Renal cortex interstitium (tissue), 15 donors: ENCODE results near the gene ADO. TPM values are rescaled to one million over a fixed set of nuclear protein-coding genes. Genes with fewer than 3 reads are reported as not detected.

Source experiments
- DNase-seq, 11 donors: peaks; one replicate each; pipeline ENCODE4 v3.0.0-alpha.2; 2013; ENCODE audit warnings: low read depth in 9 of 11, low spot score in 4 of 11; ENCODE audit errors: extremely low read depth in 1 of 11
- long read RNA-seq, 16 experiments: transcript quantifications; one replicate each; lab custom pipeline, GENCODE V29; 2026
- polyA plus RNA-seq, 3 donors: library from polyadenylated mRNA; unstranded; fragments of 120-200 nt; gene quantifications; one replicate each; pipeline ENCODE4 v1.2.1, GENCODE V29; 2013; ENCODE audit not compliant: insufficient read length in 3 of 3

The ADO gene
- polyA plus RNA-seq: 10 to 100 TPM; 29.8 to 37.1 (median 35.7) TPM
- long read RNA-seq, donor 1, transcript ADO-201 (1 exons, 3,627 nt): major isoform, 25 of 25 reads
- long read RNA-seq, donor 1, partial matches to known transcripts: 0 of 25 reads
- long read RNA-seq, donor 1, other reads (novel, unspliced or antisense): 0 of 25 reads
- long read RNA-seq, donor 2, transcript ADO-201 (1 exons, 3,627 nt): major isoform, 26 of 26 reads
- long read RNA-seq, donor 2, partial matches to known transcripts: 0 of 26 reads
- long read RNA-seq, donor 2, other reads (novel, unspliced or antisense): 0 of 26 reads
- long read RNA-seq, donor 3, transcript ADO-201 (1 exons, 3,627 nt): major isoform, 46 of 46 reads
- long read RNA-seq, donor 3, partial matches to known transcripts: 0 of 46 reads
- long read RNA-seq, donor 3, other reads (novel, unspliced or antisense): 0 of 46 reads
- long read RNA-seq, donor 4, transcript ADO-201 (1 exons, 3,627 nt): major isoform, 27 of 27 reads
- long read RNA-seq, donor 4, partial matches to known transcripts: 0 of 27 reads
- long read RNA-seq, donor 4, other reads (novel, unspliced or antisense): 0 of 27 reads
- long read RNA-seq, donor 5: 0 reads
- long read RNA-seq, donor 6, transcript ADO-201 (1 exons, 3,627 nt): major isoform, 31 of 31 reads
- long read RNA-seq, donor 6, partial matches to known transcripts: 0 of 31 reads
- long read RNA-seq, donor 6, other reads (novel, unspliced or antisense): 0 of 31 reads
- long read RNA-seq, donor 7, transcript ADO-201 (1 exons, 3,627 nt): major isoform, 35 of 35 reads
- long read RNA-seq, donor 7, partial matches to known transcripts: 0 of 35 reads
- long read RNA-seq, donor 7, other reads (novel, unspliced or antisense): 0 of 35 reads
- long read RNA-seq, donor 8, transcript ADO-201 (1 exons, 3,627 nt): major isoform, 63 of 63 reads
- long read RNA-seq, donor 8, partial matches to known transcripts: 0 of 63 reads
- long read RNA-seq, donor 8, other reads (novel, unspliced or antisense): 0 of 63 reads
- long read RNA-seq, donor 9, transcript ADO-201 (1 exons, 3,627 nt): major isoform, 25 of 25 reads
- long read RNA-seq, donor 9, partial matches to known transcripts: 0 of 25 reads
- long read RNA-seq, donor 9, other reads (novel, unspliced or antisense): 0 of 25 reads
- long read RNA-seq, donor 10, transcript ADO-201 (1 exons, 3,627 nt): major isoform, 42 of 42 reads
- long read RNA-seq, donor 10, partial matches to known transcripts: 0 of 42 reads
- long read RNA-seq, donor 10, other reads (novel, unspliced or antisense): 0 of 42 reads
- long read RNA-seq, donor 11, transcript ADO-201 (1 exons, 3,627 nt): major isoform, 34 of 34 reads
- long read RNA-seq, donor 11, partial matches to known transcripts: 0 of 34 reads
- long read RNA-seq, donor 11, other reads (novel, unspliced or antisense): 0 of 34 reads
- long read RNA-seq, donor 12, transcript ADO-201 (1 exons, 3,627 nt): major isoform, 11 of 11 reads
- long read RNA-seq, donor 12, partial matches to known transcripts: 0 of 11 reads
- long read RNA-seq, donor 12, other reads (novel, unspliced or antisense): 0 of 11 reads
- long read RNA-seq, donor 13: 0 reads
- long read RNA-seq, donor 14, transcript ADO-201 (1 exons, 3,627 nt): major isoform, 35 of 35 reads
- long read RNA-seq, donor 14, partial matches to known transcripts: 0 of 35 reads
- long read RNA-seq, donor 14, other reads (novel, unspliced or antisense): 0 of 35 reads
- long read RNA-seq, donor 15, transcript ADO-201 (1 exons, 3,627 nt): major isoform, 15 of 15 reads
- long read RNA-seq, donor 15, partial matches to known transcripts: 0 of 15 reads
- long read RNA-seq, donor 15, other reads (novel, unspliced or antisense): 0 of 15 reads
- long read RNA-seq, donor 16, transcript ADO-201 (1 exons, 3,627 nt): major isoform, 81 of 81 reads
- long read RNA-seq, donor 16, partial matches to known transcripts: 0 of 81 reads
- long read RNA-seq, donor 16, other reads (novel, unspliced or antisense): 0 of 81 reads

DNA sequence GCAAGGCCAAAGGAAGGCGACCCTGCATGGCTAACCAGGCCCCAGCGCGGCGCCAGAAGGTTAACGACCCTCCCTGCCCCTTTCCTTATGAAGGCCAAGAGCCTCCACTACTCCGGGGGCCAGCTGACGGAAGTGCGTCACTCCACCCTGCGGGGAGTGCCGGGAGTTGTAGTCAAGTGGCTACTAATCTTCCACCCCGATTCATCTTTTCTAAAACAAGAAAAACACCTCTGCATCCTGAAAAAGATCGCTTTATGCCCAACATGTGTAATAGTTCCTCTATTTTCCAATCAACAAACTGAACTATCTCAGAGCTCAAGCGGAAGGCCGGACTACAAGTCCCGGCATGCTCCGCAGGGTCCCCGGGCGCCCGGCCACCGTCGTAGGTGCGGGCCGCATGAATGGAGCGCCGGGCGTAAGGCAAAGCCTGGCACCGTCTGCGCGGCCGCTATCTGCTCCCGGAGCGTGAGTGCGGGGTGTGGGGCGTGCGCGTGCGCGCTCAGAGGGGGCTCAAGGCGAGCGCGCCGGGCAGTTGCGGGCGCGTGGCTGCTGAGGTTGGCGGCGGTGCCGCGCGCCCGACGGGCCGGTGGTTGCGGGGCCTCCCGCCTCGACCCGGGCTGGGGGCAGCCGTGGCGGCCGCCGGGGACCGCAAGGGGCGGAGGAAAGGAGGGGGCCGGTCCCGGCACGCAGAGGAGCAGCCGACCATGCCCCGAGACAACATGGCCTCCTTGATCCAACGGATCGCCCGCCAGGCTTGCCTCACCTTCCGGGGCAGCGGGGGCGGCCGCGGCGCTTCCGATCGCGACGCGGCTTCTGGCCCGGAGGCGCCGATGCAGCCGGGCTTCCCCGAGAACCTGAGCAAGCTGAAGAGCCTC lies at the start of gene ADO:
Gene ADO, plus strand, starts transcription at position 365 of the 875 bp plus-strand sequence. Its CDS starts 340 bp downstream, at position 705.
- peak; percentile 67 to 91 (median 86) for DNase-seq

DNA sequence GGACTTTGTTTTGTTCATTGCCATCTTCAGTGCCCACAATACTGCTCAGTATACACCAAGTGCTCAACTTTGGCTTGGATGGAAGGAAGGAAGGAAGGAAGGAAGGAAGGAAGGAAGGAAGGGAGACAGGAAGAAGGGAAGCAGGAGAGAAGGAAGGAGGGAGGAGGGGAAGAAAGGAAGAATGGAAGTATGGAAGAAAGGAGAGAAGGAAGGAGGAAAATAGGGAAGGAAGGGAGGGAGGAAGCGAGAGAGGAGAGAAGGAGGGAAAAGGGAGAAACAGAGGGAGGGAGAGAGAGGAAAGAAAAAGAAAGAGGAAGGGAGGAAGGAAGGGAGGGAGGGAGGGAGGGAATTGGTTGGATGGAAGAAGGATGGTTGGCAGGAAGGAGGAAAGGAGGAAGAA lies 49.6 kb upstream of the ADO start:
- no peak for DNase-seq

DNA sequence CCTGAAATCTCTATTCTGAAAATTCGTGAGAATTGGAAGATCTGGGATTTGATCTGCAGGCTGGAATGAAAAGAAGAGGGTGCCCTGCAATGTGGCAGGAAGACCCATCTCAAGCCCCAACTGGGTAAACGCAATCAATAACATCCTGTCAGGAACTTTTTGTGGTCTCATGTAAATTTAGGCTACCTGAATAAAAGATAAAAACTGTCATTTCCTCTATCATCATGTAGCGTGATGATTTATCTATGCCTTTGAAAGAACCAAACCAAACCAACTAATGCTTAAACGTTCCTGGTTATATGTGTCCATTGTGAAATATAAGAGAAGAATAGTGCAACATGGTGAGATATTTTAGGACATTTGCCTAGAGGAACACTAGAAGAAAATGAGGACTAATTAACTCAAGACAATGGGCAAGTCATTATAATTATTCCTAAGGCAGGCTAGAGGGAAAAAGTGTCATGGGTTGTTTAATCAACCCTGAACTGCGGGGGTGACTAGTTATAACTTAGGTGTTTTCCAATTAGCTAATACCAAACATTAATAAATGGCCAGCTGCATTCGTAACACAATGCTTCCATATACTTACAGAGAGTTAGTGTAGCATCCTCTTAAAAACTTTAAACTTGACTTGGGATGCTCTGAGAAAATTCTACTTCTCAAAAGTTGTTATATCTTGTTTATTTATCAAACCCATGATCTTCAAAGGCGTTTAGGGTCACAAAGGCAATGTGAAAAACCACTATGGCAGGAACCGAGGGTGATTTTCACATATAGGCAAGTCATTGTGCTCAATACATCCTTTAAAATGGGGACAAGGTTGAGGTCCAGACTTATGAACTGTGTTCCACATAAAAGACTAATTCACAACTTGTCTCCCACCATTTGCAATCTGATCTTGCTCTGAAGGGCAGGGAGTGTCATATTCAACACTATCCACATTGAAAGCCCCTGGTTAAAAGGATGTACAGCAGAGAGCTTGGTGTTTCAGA lies 48.6 kb upstream of the ADO start:
- no peak for DNase-seq

DNA sequence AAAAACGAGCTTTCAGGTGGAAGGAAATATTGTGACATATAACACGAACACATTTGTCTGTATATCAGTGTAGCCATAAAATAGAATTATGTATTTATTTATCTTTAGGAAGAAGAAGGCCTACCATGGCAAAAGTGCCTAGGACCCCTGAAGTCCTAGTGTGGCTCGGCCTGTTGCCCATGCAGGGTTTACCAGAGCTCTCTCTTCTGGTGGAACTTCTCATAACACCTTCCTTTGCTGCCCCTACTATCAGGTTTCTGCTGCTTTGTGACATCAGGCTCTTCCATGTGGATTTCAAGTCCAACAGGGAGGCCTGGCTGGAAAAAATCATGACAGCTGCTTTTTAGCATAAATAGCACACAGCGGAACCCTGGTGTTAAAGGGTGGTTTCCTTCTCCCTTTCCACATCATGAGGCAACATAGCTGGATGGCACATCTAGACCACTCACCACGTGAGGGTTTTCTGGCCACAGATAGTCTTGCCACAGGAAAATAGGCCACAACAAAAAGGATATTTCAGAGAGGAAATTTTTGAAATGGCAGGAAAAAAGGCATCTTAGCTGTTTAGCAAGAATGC lies 44.8 kb upstream of the ADO start:
- no peak for DNase-seq

DNA sequence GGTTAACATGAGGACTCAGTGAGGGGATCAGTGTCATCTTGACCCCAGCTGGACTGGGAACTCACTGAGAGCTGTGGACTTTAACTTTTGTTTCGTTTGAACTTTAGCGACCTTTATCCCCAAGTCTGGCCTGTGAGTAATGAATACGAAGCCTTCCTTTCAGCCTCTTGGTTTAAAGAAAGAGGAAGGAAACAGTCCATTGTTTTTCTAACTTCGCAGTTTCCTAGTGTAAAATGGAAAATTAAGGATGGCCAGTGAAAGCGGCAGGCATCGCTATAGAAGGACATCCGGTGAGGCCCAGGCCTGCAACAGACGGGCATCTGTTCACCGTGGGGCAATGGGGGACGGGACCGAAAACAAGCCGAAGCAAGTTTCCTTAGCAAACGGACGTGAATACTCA lies 44.1 kb upstream of the ADO start:
- no peak for DNase-seq

DNA sequence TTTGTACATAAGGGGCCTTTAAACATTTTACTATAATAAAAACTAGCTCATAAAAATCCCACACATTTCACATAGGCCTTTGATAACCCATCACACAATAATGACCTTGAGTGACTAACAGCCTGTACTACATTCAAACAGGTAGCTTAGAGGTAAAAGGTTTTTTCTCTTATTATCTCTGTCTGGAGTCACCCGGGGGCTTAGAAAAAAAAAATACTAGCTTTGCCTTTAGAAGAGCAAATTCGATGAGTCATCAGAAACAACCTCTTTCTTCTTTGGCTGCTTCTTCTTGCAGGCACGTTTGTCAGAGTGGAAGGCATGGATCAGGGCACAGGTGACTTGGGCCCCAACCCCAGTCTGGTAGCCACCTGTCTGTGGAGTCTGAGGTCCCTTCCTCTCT lies 43.4 kb upstream of the ADO start:
- no peak for DNase-seq

DNA sequence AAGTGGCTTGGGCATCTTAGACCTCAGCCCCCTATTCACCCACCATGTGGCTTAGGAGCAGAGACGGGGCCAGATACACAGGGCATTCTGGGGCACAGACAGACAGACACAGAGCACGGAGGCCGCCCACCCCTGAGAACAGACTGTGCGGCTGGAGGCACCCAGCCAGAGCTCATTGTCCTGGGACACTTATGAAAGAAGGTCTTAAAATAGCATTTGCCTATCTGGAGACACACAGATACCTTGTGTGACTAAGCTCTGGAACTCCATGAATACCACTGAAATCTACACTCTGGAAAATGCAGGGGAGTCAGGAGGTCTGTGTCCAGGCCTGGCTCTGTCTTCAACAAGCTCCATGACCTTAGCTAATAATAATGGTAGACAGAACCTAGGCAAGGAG lies 41.4 kb upstream of the ADO start:
- no peak for DNase-seq

DNA sequence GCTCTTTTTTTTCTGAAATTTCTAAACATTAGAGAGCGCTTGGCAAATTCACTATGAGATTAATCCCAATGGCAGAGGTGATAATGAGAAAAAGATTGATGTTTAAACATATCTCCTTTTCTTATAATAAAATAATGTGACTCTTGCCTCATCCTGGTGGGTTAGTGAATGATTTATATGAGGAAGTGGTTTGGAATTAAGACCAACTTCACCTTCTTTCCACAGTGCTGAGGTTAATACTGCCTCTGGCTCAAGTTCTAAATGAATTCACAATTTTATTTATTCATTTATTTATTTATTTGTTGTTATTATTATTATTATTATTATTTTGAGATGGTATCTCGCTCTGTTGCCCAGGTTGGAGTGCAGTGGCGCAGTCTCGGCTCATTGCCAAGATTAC lies 40.5 kb upstream of the ADO start:
- no peak for DNase-seq

DNA sequence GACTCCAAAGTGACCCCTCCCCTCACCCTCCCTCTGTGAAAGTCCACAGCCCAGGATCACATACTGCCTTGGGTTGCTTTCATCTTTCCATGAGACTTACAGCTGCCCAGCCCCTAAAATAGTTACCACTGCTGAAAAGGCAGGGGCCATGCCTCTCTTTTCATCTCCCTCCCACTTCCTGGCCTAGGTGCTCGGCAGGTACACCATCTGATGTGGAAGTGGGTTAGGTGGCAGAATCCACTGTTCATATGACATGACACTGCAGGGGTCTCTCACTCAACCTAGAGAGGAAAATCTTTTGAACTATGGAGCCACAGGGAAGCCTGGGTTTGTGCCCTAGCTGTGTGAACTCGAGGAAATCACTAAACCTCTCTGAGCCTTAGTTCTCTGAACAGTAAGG lies 38.8 kb upstream of the ADO start:
- DNase-seq: no peak

DNA sequence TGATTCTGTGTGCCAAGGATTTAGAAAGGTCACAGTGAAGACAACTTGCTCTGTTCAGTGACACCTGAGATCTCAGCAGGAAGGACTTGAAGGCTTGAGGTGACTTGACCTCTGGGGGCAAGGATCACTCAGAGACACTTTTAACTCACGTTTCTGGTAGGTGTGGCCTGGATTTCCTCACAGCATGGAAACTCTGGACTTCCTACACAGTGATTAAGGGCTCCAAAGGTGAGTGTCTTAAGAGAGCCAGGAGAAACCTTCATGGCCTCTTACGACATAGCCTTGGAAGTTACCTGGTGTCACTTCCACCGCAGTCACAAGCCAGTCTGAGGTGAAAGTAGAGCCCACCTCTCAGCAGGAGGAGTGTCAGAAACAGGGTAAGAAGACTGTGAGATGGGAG lies 38.1 kb upstream of the ADO start:
- no peak for DNase-seq

DNA sequence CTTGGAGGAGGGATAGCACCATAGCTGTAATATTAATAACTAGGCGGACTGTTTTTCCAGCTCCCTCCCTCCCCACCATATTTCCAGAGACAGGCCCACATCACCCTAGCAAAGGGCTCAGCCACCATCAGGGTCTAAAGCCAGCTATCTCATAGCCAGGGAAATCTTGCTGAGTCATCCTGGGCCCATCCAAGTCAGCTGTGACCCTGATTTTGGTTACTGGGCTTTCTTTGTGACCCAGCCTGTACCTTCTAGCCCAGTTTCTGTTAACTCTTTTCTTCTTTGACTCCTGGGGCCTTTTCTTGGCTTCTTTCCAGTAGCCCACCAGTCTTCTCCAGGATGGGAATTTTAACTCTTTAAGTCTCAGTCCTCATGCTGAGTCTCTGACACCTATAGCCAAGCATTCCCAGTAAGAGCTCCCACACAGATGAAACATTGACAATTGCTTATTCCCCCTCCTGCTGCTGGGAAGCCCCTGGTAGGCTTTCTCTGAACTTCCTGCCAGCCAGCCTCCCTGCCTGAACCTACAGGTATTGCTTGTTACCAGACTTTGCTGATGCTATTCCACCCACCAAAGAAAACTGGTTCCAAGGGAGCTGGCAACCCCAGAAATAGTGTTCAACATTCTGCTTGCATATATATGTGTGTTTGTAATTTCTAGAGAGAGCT lies 34.8 kb upstream of the ADO start:
- no peak for DNase-seq

DNA sequence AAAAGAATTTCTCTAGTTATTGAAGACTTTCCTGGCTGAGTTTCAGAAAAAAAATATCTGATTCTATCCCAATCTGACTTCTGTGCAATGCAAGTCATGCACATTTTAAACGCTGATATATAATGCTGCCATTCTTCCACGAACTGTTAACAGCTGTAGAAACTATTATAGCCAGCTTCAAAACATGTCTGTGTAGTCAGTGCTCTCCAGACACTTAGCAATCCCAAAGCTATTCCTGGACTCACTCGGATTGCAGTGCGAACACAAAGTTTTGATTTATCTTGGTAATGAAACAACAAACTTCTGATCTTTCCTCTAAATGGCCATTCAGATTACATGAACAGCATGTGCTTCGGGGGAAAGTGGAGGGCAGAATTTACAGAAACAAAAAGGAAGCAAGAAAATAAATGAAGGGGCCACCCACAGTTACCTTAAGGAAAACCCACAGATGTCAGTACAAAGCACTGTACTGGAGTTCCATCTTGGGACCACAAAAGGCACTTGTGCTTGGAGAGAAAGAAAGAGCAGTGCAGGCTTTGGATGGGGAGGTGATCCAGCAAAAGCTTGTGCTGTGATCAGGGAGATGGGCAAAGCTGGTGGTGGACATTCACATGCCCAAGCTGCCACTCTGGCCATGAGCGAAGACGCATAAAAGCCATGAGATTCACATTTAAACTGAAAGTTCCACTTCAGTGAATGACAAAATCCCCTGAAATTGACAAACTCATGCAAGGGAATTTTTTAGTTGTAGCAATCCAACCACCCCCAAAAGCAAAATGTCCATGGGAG lies 32.1 kb upstream of the ADO start:
- DNase-seq: peak in 4 of 11 donors; percentile 7 to 27 (median 26)

DNA sequence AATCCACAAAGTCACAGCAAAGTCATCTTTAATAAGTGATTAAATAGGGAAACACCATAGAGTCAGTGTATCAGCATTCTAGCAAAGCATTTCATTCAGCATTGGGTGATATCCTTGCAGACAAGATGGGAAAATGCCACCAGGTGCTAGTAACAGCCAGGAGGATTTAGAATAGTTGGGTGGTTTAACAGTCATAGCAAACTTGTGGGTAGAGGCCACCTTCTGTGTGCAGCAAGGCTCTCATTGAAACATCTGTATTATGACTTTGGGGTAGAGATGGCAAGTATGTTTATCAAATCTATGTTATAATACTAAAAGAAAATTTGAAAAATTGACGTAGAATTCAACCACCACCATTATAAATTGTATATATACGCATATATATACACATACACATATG lies 26.4 kb upstream of the ADO start:
- DNase-seq: no peak
